H9 (cell line): ENCODE results near the gene PSMB7. TPM values are rescaled to one million over a fixed set of nuclear protein-coding genes. Genes with fewer than 3 reads are reported as not detected.

Experiments
- DNase-seq: peaks from one replicate; pipeline ENCODE4 v3.0.0-alpha.2; 2017
- H2AFZ ChIP-seq: one replicate; pipeline ENCODE4 v1.6.1; 2013; ENCODE audit warnings: mild to moderate bottlenecking, low read length, control low read depth, moderate library complexity
- H2AK5ac ChIP-seq: 2 replicates; pipeline ENCODE4 v1.6.1; 2013; ENCODE audit warnings: low read length, control low read depth, mixed read lengths; ENCODE audit not compliant: insufficient read length
- H2BK120ac ChIP-seq: one replicate; pipeline ENCODE4 v1.6.1; 2013; ENCODE audit warnings: low read depth, mild to moderate bottlenecking, low read length, control low read depth, inconsistent platforms; ENCODE audit not compliant: poor library complexity, severe bottlenecking
- H2BK12ac ChIP-seq: 2 replicates; pipeline ENCODE4 v1.6.1; 2013; ENCODE audit warnings: low read length, control low read depth, mixed read lengths, low read depth; ENCODE audit not compliant: insufficient read length
- H2BK15ac ChIP-seq: 2 replicates; pipeline ENCODE4 v1.6.1; 2013; ENCODE audit warnings: low read depth, low read length, control low read depth
- H2BK20ac ChIP-seq: one replicate; pipeline ENCODE4 v1.6.1; 2013; ENCODE audit warnings: low read depth, mild to moderate bottlenecking, low read length, control low read depth, inconsistent platforms; ENCODE audit not compliant: poor library complexity, severe bottlenecking
- H2BK5ac ChIP-seq: 2 replicates; pipeline ENCODE4 v1.6.1; 2013; ENCODE audit warnings: low read length, control low read depth, mixed read lengths; ENCODE audit not compliant: insufficient read length
- H3K14ac ChIP-seq: 2 replicates; pipeline ENCODE4 v1.6.1; 2013; ENCODE audit warnings: low read length, control low read depth; ENCODE audit not compliant: insufficient read depth
- H3K18ac ChIP-seq: 2 replicates; pipeline ENCODE4 v1.6.1; 2013; ENCODE audit warnings: low read depth, mild to moderate bottlenecking, mixed read lengths, low read length, control low read depth; ENCODE audit not compliant: insufficient read length
- H3K23ac ChIP-seq: 2 replicates; pipeline ENCODE4 v1.6.1; 2013; ENCODE audit warnings: low read length, control low read depth, mixed read lengths, low read depth; ENCODE audit not compliant: insufficient read length
- H3K23me2 ChIP-seq: 2 replicates; pipeline ENCODE4 v1.6.1; 2013; ENCODE audit warnings: low read depth, mild to moderate bottlenecking, mixed read lengths, low read length, control low read depth; ENCODE audit not compliant: insufficient read length, poor library complexity, severe bottlenecking
- H3K27ac ChIP-seq: 2 replicates; pipeline ENCODE4 v1.5.1; 2013; ENCODE audit warnings: low read length, control low read depth, mixed read lengths, low read depth; ENCODE audit not compliant: insufficient read length
- H3K27me3 ChIP-seq: 2 replicates; pipeline ENCODE4 v1.6.1; 2013; ENCODE audit warnings: low read length, control low read depth, inconsistent platforms; ENCODE audit not compliant: insufficient read depth
- H3K4ac ChIP-seq: 2 replicates; pipeline ENCODE4 v1.6.1; 2013; ENCODE audit warnings: low read depth, mild to moderate bottlenecking, control low read depth, inconsistent platforms, low read length, moderate library complexity
- H3K4me1 ChIP-seq: 2 replicates; pipeline ENCODE4 v1.6.1; 2013; ENCODE audit warnings: low read length, control low read depth, inconsistent platforms; ENCODE audit not compliant: insufficient read depth
- H3K4me2 ChIP-seq: 2 replicates; pipeline ENCODE4 v1.6.1; 2013; ENCODE audit warnings: low read length, control low read depth, mixed read lengths; ENCODE audit not compliant: insufficient read length, insufficient read depth
- H3K56ac ChIP-seq: 2 replicates; pipeline ENCODE4 v1.6.1; 2013; ENCODE audit warnings: low read depth, mild to moderate bottlenecking, mixed read lengths, low read length, control low read depth; ENCODE audit not compliant: insufficient read length
- H3K79me1 ChIP-seq: 2 replicates; pipeline ENCODE4 v1.6.1; 2013; ENCODE audit warnings: low read depth, mild to moderate bottlenecking, moderate library complexity, low read length, control low read depth, inconsistent platforms; ENCODE audit not compliant: insufficient read depth, poor library complexity, severe bottlenecking
- H3K79me2 ChIP-seq: 2 replicates; pipeline ENCODE4 v1.6.1; 2013; ENCODE audit warnings: low read length, control low read depth, inconsistent platforms; ENCODE audit not compliant: insufficient read depth
- H3K9ac ChIP-seq: 2 replicates; pipeline ENCODE4 v1.6.1; 2013; ENCODE audit warnings: low read length, control low read depth, mixed read lengths; ENCODE audit not compliant: insufficient read length; ENCODE audit errors: extremely low read depth
- H3K9me3 ChIP-seq: one replicate; pipeline ENCODE4 v1.6.1; 2013; ENCODE audit warnings: low read depth, low read length, inconsistent platforms; ENCODE audit not compliant: control insufficient read depth
- H3T11ph ChIP-seq: one replicate; pipeline ENCODE4 v1.6.1; 2013; ENCODE audit warnings: mild to moderate bottlenecking, low read length, control low read depth, inconsistent platforms
- H4K20me1 ChIP-seq: one replicate; pipeline ENCODE4 v1.6.1; 2013; ENCODE audit not compliant: control insufficient read depth, insufficient read length, insufficient read depth
- H4K5ac ChIP-seq: 2 replicates; pipeline ENCODE4 v1.6.1; 2013; ENCODE audit warnings: low read depth, mild to moderate bottlenecking, mixed read lengths, low read length, control low read depth; ENCODE audit not compliant: insufficient read length
- H4K8ac ChIP-seq: replicated peaks from 2 replicates; pipeline ENCODE4 v1.6.1; 2013; ENCODE audit warnings: low read length, control low read depth, mixed read lengths, low read depth; ENCODE audit not compliant: insufficient read length
- H4K91ac ChIP-seq: 2 replicates; pipeline ENCODE4 v1.6.1; 2013; ENCODE audit warnings: low read depth, mild to moderate bottlenecking, moderate library complexity, mixed read lengths, low read length, control low read depth; ENCODE audit not compliant: insufficient read length
- H3K27ac Mint-ChIP-seq, 3 experiments: 2 replicates in 2 of 3; 3 replicates in 1 of 3; pipeline ENCODE4 v1.8.0; 2020 to 2021; ENCODE audit warnings: mixed read lengths in 3 of 3, mild to moderate bottlenecking in 1 of 3, moderate library complexity in 1 of 3
- H3K27me3 Mint-ChIP-seq: 2 replicates; pipeline ENCODE4 v1.8.0; 2021; ENCODE audit warnings: low read depth, mild to moderate bottlenecking, moderate library complexity, mixed read lengths
- H3K36me3 Mint-ChIP-seq, 3 experiments: 2 replicates in 2 of 3; 3 replicates in 1 of 3; pipeline ENCODE4 v1.8.0; 2020 to 2021; ENCODE audit warnings: low read depth in 3 of 3, mixed read lengths in 3 of 3; ENCODE audit not compliant: insufficient read depth in 1 of 3
- H3K4me1 Mint-ChIP-seq, 2 experiments: 2 replicates each; pipeline ENCODE4 v1.8.0; 2020; ENCODE audit warnings: mixed read lengths in 2 of 2
- H3K4me3 Mint-ChIP-seq, 2 experiments: 2 replicates in 1 of 2; 3 replicates in 1 of 2; pipeline ENCODE4 v1.8.0; 2020 to 2021; ENCODE audit warnings: mild to moderate bottlenecking in 2 of 2, mixed read lengths in 2 of 2, moderate library complexity in 1 of 2
- H3K9me3 Mint-ChIP-seq, 2 experiments: 2 replicates in 1 of 2; 3 replicates in 1 of 2; pipeline ENCODE4 v1.8.0; 2020; ENCODE audit warnings: mild to moderate bottlenecking in 2 of 2, mixed read lengths in 2 of 2, moderate library complexity in 1 of 2
- WGBS: extraction: QIAGEN DNeasy Blood & Tissue Kit; methylation state at CpG from one replicate; pipeline ENCODE4 v1.1.7; 2013; ENCODE audit warnings: missing lambda C conversion rate, low lambda C conversion rate, mixed read lengths; ENCODE audit not compliant: insufficient read length; ENCODE audit errors: extremely low coverage; 5-methylcytosine and 5-hydroxymethylcytosine counted together
- total RNA-seq: library from RNA; stranded (reverse); gene quantifications from 2 replicates; pipeline ENCODE4 v1.2.1, GENCODE V29; 2021
- TF ChIP-seq, protein P1 (sequence below): fragments of 200-600 bp; sonication (generic); conservative IDR thresholded peaks from 3 replicates; pipeline ENCODE4 v1.8.0; 2021; ENCODE audit warnings: antibody characterized with exemption, mild to moderate bottlenecking

PSMB7 gene
- total RNA-seq, 1 experiment from 2014 or later, result 209 TPM

DNA sequence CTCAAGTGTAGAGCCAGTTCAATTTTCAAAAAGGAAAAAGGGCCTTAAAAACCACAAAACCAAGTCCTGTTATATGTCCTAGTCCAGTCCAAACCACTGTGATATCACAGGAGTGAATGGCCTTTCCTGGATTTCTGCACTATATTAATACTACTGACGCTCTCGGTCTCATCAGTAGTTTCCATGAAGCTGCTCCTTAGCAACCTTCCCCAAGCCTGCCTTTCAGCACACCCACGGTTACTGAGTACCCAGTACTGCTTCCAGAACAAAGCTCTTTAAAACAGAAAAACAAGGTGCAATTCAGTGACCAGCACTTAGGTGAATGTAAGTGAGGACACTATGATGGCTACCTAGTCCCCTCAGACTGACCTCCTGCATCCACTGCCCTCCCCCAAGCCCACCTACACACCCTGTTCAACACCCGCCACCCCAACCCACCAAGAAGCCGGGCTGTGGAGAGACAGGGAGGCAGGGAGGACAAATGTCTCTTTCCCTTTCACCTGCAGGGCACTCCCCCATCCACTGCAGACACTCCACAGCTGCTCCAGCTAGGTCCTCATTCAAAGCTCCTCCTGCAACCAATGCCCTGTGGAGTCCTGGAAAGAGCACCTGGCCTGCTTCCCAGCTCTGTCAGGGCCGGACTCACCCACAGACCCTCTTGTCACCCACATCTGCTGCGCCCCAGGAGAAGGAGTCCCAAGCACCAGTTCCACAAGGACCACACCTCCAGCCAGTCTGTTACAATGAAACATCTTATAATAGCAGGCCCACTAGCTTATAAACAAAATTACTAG is 25.9 kb downstream of the PSMB7 start:
- no CpG with 5 or more reads among the region's 7 CpGs for WGBS
- Mint-ChIP-seq H3K4me3 (no peak overlapping the region), H3K27ac (peak overlapping the region; percentile 15 to 93 (median 71); a peak in 5 of 7 replicates), H3K4me1 (peaks cover 37 to 50% of the 10 kb centered on the region in 2 experiments), H3K9me3 (no peaks in the 10 kb centered on the region), H3K27me3 (no peaks in the 10 kb centered on the region), H3K36me3 (no peaks in the 10 kb centered on the region; a peak in 2 of 7 replicates)
- H3K9ac ChIP-seq, result no peak overlapping the region
- no peak overlapping the region for H3K14ac ChIP-seq
- no peaks in the 10 kb centered on the region for H4K20me1 ChIP-seq
- H2BK120ac ChIP-seq, result no peak overlapping the region
- no peak overlapping the region for H3K27ac ChIP-seq
- no peak overlapping the region for H3K56ac ChIP-seq
- H4K91ac ChIP-seq, result no peak overlapping the region
- no peak overlapping the region for H2BK20ac ChIP-seq
- peaks cover 21% of the 10 kb centered on the region; the same call in 1 of the 2 replicates for H3K79me2 ChIP-seq
- no peak overlapping the region for H2BK12ac ChIP-seq
- H4K5ac ChIP-seq, result no peak overlapping the region
- H4K8ac ChIP-seq, result no peak overlapping the region
- no peak overlapping the region for H2BK15ac ChIP-seq
- no peak for DNase-seq
- TF ChIP-seq, protein P1, sequence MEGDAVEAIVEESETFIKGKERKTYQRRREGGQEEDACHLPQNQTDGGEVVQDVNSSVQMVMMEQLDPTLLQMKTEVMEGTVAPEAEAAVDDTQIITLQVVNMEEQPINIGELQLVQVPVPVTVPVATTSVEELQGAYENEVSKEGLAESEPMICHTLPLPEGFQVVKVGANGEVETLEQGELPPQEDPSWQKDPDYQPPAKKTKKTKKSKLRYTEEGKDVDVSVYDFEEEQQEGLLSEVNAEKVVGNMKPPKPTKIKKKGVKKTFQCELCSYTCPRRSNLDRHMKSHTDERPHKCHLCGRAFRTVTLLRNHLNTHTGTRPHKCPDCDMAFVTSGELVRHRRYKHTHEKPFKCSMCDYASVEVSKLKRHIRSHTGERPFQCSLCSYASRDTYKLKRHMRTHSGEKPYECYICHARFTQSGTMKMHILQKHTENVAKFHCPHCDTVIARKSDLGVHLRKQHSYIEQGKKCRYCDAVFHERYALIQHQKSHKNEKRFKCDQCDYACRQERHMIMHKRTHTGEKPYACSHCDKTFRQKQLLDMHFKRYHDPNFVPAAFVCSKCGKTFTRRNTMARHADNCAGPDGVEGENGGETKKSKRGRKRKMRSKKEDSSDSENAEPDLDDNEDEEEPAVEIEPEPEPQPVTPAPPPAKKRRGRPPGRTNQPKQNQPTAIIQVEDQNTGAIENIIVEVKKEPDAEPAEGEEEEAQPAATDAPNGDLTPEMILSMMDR, result no peak
- peaks cover 4% of the 10 kb centered on the region; the same call in 1 of the 2 replicates for H3K4me1 ChIP-seq
- no peaks in the 10 kb centered on the region for H3K23me2 ChIP-seq
- H2AK5ac ChIP-seq, result no peak overlapping the region
- H3K4me2 ChIP-seq, result no peak overlapping the region
- no peak overlapping the region for H3K18ac ChIP-seq
- H3T11ph ChIP-seq, result no peak overlapping the region
- no peak overlapping the region for H3K23ac ChIP-seq
- H3K4ac ChIP-seq, result no peak overlapping the region
- no peak overlapping the region for H2BK5ac ChIP-seq
- H3K27me3 ChIP-seq, result no peaks in the 10 kb centered on the region
- H3K9me3 ChIP-seq, result no peaks in the 10 kb centered on the region
- H2AFZ ChIP-seq, result no peak overlapping the region
- H3K79me1 ChIP-seq, result peaks cover 11% of the 10 kb centered on the region
